ENCODE results near the gene PRDM15. TPM values are rescaled to one million over a fixed set of nuclear protein-coding genes. Genes with fewer than 3 reads are reported as not detected.

The PRDM15 gene
- total RNA-seq, 4 donors from 2014 or later: 7.6 to 27.5 (median 12.9) TPM

- Histone ChIP-seq H3K4me1 (peaks cover 7% of the 10 kb centered on the region), H3K27ac (no peak overlapping the region), H3K4me3 (no peak overlapping the region), H3K9me3 (no peaks in the 10 kb centered on the region), H3K27me3 (no peaks in the 10 kb centered on the region), H3K36me3 (peaks cover 45% of the 10 kb centered on the region)
- DNase-seq (ENCODE audit: low spot score in 2 of 2): peak in 1 of 2 donors; percentile 24
- TF ChIP-seq CTCF (IDR thresholded peaks at IDR 0.05) (no peak), POLR2AphosphoS5 (IDR thresholded peaks at IDR 0.05) (no peak), POLR2A (IDR thresholded peaks at IDR 0.05) (no peak), EP300 (IDR thresholded peaks at IDR 0.05) (no peak)
- WGBS: 88% methylated on average over 5 of the region's 5 CpGs
Observed at GRCh38 chr21:41802198-41802584, 77.0 kb downstream of the PRDM15 start.

DNA sequence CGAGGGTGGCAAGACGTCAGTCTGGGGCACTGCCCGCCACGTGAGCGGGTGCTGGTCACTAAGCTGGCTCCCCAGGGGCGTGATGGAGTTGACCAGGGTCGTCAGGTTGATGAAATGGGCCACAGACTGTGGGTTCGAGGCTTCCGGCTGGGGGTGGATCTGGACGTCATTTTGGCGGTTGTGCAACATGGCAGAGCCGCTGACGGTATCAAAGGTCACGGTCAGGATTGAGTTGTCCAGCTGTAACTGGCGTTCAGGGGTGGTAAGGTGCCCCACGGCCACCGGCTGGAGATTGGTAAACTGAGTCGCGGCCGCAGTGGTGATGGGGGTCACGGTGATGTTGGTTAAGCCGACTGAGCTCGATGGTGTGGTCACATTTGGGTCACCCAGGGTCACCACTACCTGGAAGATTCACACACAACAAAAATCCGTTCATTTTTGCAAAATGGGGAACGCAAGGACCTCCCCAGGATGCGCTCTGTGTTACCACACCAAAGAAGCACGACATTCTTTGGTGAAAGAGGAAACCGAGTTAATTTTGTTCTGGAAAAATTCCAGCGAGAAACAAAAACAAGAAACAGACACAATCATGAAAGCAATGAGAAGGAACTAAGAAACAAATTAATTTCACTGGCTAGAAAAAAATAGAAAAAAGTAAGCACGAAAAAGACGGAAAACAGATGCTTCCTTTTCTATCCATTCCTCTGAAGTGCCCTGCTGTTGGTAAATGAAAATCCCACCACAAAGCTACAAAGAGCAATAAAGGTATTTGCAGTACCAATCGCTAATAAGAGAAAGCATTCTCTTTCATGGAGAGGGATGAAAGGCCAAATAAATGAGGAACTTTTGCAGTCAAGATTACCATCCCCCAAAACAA, 77.6 kb downstream of the PRDM15 start:
- TF ChIP-seq POLR2AphosphoS5 (IDR thresholded peaks at IDR 0.05): no peak
- no peak for TF ChIP-seq EP300 (IDR thresholded peaks at IDR 0.05)
- TF ChIP-seq CTCF (IDR thresholded peaks at IDR 0.05): no peak
- no peak for TF ChIP-seq POLR2A (IDR thresholded peaks at IDR 0.05)
- H3K4me3 ChIP-seq: no peak overlapping the region
- peaks cover 45% of the 10 kb centered on the region for H3K36me3 ChIP-seq
- peaks cover 7% of the 10 kb centered on the region for H3K4me1 ChIP-seq
- 83% methylated on average over 31 of the region's 32 CpGs for WGBS
- no peak overlapping the region for H3K27ac ChIP-seq
- DNase-seq (ENCODE audit: low spot score in 2 of 2): peak in 1 of 2 donors; percentile 53
- H3K9me3 ChIP-seq: no peaks in the 10 kb centered on the region
- H3K27me3 ChIP-seq: no peaks in the 10 kb centered on the region

- Histone ChIP-seq H3K4me1 (peaks cover 7% of the 10 kb centered on the region), H3K9me3 (no peaks in the 10 kb centered on the region), H3K27me3 (no peaks in the 10 kb centered on the region), H3K4me3 (no peak overlapping the region), H3K36me3 (peaks cover 45% of the 10 kb centered on the region), H3K27ac (no peak overlapping the region)
- peak in 1 of 2 donors; percentile 51 for DNase-seq (ENCODE audit: low spot score in 2 of 2)
- WGBS: 84% methylated on average over 20 of the region's 24 CpGs
- TF ChIP-seq EP300 (IDR thresholded peaks at IDR 0.05): no peak
- no peak for TF ChIP-seq POLR2AphosphoS5 (IDR thresholded peaks at IDR 0.05)
- no peak for TF ChIP-seq POLR2A (IDR thresholded peaks at IDR 0.05)
Observed at GRCh38 chr21:41800425-41801320, 78.5 kb downstream of the PRDM15 start.

GRCh38 chr21:41799763-41800162, 79.4 kb downstream of the PRDM15 start:
- Histone ChIP-seq H3K9me3 (no peaks in the 10 kb centered on the region), H3K4me3 (no peak overlapping the region), H3K27me3 (no peaks in the 10 kb centered on the region), H3K4me1 (peaks cover 7% of the 10 kb centered on the region), H3K27ac (no peak overlapping the region), H3K36me3 (peaks cover 45% of the 10 kb centered on the region)
- DNase-seq (ENCODE audit: low spot score in 2 of 2): peak in 1 of 2 donors; percentile 18
- WGBS: 90% methylated on average over 7 of the region's 7 CpGs
- TF ChIP-seq POLR2AphosphoS5 (IDR thresholded peaks at IDR 0.05) (no peak), POLR2A (IDR thresholded peaks at IDR 0.05) (no peak), EP300 (IDR thresholded peaks at IDR 0.05) (no peak), CTCF (IDR thresholded peaks at IDR 0.05) (no peak)

- Histone ChIP-seq H3K9me3 (no peaks in the 10 kb centered on the region), H3K27me3 (no peaks in the 10 kb centered on the region), H3K27ac (no peak overlapping the region), H3K36me3 (peaks cover 40% of the 10 kb centered on the region), H3K4me3 (no peak overlapping the region), H3K4me1 (peaks cover 7% of the 10 kb centered on the region)
- 94% methylated on average over 17 of the region's 20 CpGs for WGBS
- TF ChIP-seq POLR2AphosphoS5 (IDR thresholded peaks at IDR 0.05) (no peak), CTCF (IDR thresholded peaks at IDR 0.05) (no peak), EP300 (IDR thresholded peaks at IDR 0.05) (no peak), POLR2A (IDR thresholded peaks at IDR 0.05) (no peak)
- peak in 1 of 2 donors; percentile 57 for DNase-seq (ENCODE audit: low spot score in 2 of 2)
Observed at GRCh38 chr21:41798326-41798725, 80.8 kb downstream of the PRDM15 start.

Data from suprapubic skin (tissue), 4 donors.